Gastrocnemius medialis (tissue), 4 donors: ENCODE data around the gene C17orf100.

Experiments used
- CTCF ChIP-seq, 5 experiments: fragments of 450-650 bp in 3 of 5; fragments of 200-600 bp in 2 of 5; sonication (generic) in 2 of 5; IDR thresholded peaks in 4 of 5; conservative IDR thresholded peaks in 1 of 5; 1 replicate in 4 of 5; 2 replicates in 1 of 5; pipeline ENCODE4 v1.5.1; 2016 to 2019; ENCODE audit warnings: antibody characterized with exemption in 5 of 5, mild to moderate bottlenecking in 3 of 5, moderate library complexity in 3 of 5
- POLR2A ChIP-seq, 2 donors: fragments of 450-650 bp; IDR thresholded peaks; one replicate each; pipeline ENCODE4 v1.6.1; 2017; ENCODE audit warnings: antibody characterized with exemption in 2 of 2, mild to moderate bottlenecking in 2 of 2, moderate library complexity in 2 of 2

- TF ChIP-seq CTCF (IDR thresholded peaks at IDR 0.05 in 4 of 5, conservative IDR thresholded peaks at IDR 0.05 in 1 of 5), result no peak
- no peak for TF ChIP-seq POLR2A (IDR thresholded peaks at IDR 0.05)
Measured at GRCh38 chr17:6643451-6644125, 8.0 kb upstream of the C17orf100 start.
